Lower leg skin (tissue), 3 donors: Measurements from ENCODE around the gene POTEM.
"Not testable (repeated sequence)": the region's sequence is repeated elsewhere in the genome, so short reads cannot be mapped to it uniquely, and the experiment has no call there.

Source experiments
- CTCF ChIP-seq, 3 donors: fragments of 450-650 bp; IDR thresholded peaks; one replicate each; pipeline ENCODE4 v1.5.1; 2016; ENCODE audit warnings: antibody characterized with exemption in 3 of 3, mild to moderate bottlenecking in 3 of 3, moderate library complexity in 2 of 3
- POLR2A ChIP-seq, 2 donors: fragments of 450-650 bp; IDR thresholded peaks; one replicate each; pipeline ENCODE4 v1.6.1; 2016 to 2017; ENCODE audit warnings: antibody characterized with exemption in 2 of 2, mild to moderate bottlenecking in 1 of 2, moderate library complexity in 1 of 2

GRCh38 chr14:19011029-19011428, 43.8 kb downstream of the POTEM start:
- TF ChIP-seq CTCF, POLR2A (IDR thresholded peaks at IDR 0.05): not testable (repeated sequence)
